Measurements from ENCODE around the gene CPA5.

CPA5 gene

GRCh38 chr7:130332259-130333053 is 12.2 kb upstream of the CPA5 start:
- DNase-seq: no peak

GRCh38 chr7:130333832-130334231 is 10.8 kb upstream of the CPA5 start:
- DNase-seq: no peak

- DNase-seq: no peak
Observed at GRCh38 chr7:130334274-130334673, 10.3 kb upstream of the CPA5 start.

GRCh38 chr7:130337410-130337971 is 7.1 kb upstream of the CPA5 start:
- no peak for DNase-seq

GRCh38 chr7:130338233-130338632 is 6.4 kb upstream of the CPA5 start:
- DNase-seq: no peak

GRCh38 chr7:130341882-130342281 is 2.7 kb upstream of the CPA5 start:
- no peak for DNase-seq

GRCh38 chr7:130342701-130343380 is 1.8 kb upstream of the CPA5 start:
- no peak for DNase-seq

- DNase-seq: no peak
Observed at GRCh38 chr7:130345136-130345535, 520 bp downstream of the CPA5 start.

GRCh38 chr7:130345725-130346124 is 1.1 kb downstream of the CPA5 start:
- no peak for DNase-seq

- no peak for DNase-seq
Observed at GRCh38 chr7:130346177-130346905, 1.7 kb downstream of the CPA5 start.

- no peak for DNase-seq
Observed at GRCh38 chr7:130346941-130347340, 2.3 kb downstream of the CPA5 start.

- no peak for DNase-seq
Observed at GRCh38 chr7:130349911-130350782, 5.5 kb downstream of the CPA5 start.

- DNase-seq: no peak
Observed at GRCh38 chr7:130350945-130351790, 6.6 kb downstream of the CPA5 start.

GRCh38 chr7:130351791-130352090 is 7.1 kb downstream of the CPA5 start:
- no peak for DNase-seq

- DNase-seq: no peak
Observed at GRCh38 chr7:130352194-130353074, 7.8 kb downstream of the CPA5 start.

- no peak for DNase-seq
Observed at GRCh38 chr7:130353196-130353595, 8.6 kb downstream of the CPA5 start.

- no peak for DNase-seq
Observed at GRCh38 chr7:130356121-130356875, 11.7 kb downstream of the CPA5 start.

- DNase-seq: no peak
Observed at GRCh38 chr7:130356876-130357611, 12.4 kb downstream of the CPA5 start.

- no peak for DNase-seq
Observed at GRCh38 chr7:130358471-130358870, 13.9 kb downstream of the CPA5 start.
